OCI-LY7 (cell line): ENCODE measurements around the gene PPFIBP1. TPM values are rescaled to one million over a fixed set of nuclear protein-coding genes. Genes with fewer than 3 reads are reported as not detected.

ENCODE experiments used
- BruUV-seq: library from RNA; stranded (reverse); fragments of 400-500 nt; replicated peaks from 2 replicates; lab custom pipeline; 2021; lab: Mats Ljungman, UMichigan
- CTCF ChIA-PET: fragments of 300-600 bp; sonication (Branson Sonifier 250); formaldehyde crosslinking; loops from one replicate; lab custom pipeline; 2022; ENCODE audit warnings: antibody characterized with exemption; ENCODE audit not compliant: unreplicated experiment; lab: Charles Lee
- POLR2A ChIA-PET: fragments of 300-600 bp; sonication (Branson Sonifier 250); formaldehyde crosslinking; loops from one replicate; lab custom pipeline; 2022; ENCODE audit warnings: antibody characterized with exemption; lab: Charles Lee
- DNase-seq: peaks from one replicate; pipeline ENCODE4 v3.0.0-alpha.2; 2015; ENCODE audit warnings: low spot score
- H2AFZ ChIP-seq: fragments of 200-600 bp; sonication (generic), shearing (Covaris generic); 2 replicates; pipeline ENCODE4 v1.6.1; 2014; ENCODE audit warnings: mild to moderate bottlenecking, antibody characterized with exemption, low read length, moderate library complexity
- H3K27ac ChIP-seq: fragments of 200-600 bp; sonication (generic); 2 replicates; pipeline ENCODE4 v1.5.1; 2014; ENCODE audit warnings: mixed run types, low read depth, mild to moderate bottlenecking, moderate library complexity, low read length, inconsistent platforms; ENCODE audit not compliant: poor library complexity, severe bottlenecking
- H3K36me3 ChIP-seq: fragments of 200-600 bp; sonication (generic); 2 replicates; pipeline ENCODE4 v1.6.1; 2014; ENCODE audit warnings: mild to moderate bottlenecking, antibody characterized with exemption, low read length, moderate library complexity, mixed read lengths; ENCODE audit not compliant: insufficient read depth
- H3K4me1 ChIP-seq: fragments of 200-600 bp; sonication (generic); 2 replicates; pipeline ENCODE4 v1.5.1; 2014; ENCODE audit warnings: mild to moderate bottlenecking, low read length; ENCODE audit not compliant: insufficient read depth, poor library complexity, severe bottlenecking
- H3K4me2 ChIP-seq: fragments of 200-600 bp; sonication (generic); 2 replicates; pipeline ENCODE4 v1.6.1; 2014; ENCODE audit warnings: mild to moderate bottlenecking, low read length
- H3K4me3 ChIP-seq: fragments of 200-600 bp; sonication (generic); 2 replicates; pipeline ENCODE4 v1.5.1; 2014; ENCODE audit warnings: mild to moderate bottlenecking, low read depth, low read length; ENCODE audit not compliant: poor library complexity, severe bottlenecking
- H3K79me2 ChIP-seq: fragments of 200-600 bp; sonication (generic); 2 replicates; pipeline ENCODE4 v1.6.1; 2016; ENCODE audit warnings: low read depth, mild to moderate bottlenecking, low read length, moderate library complexity, mixed read lengths; ENCODE audit not compliant: insufficient read depth
- H3K9me2 ChIP-seq: fragments of 200-600 bp; sonication (generic); 2 replicates; pipeline ENCODE4 v1.6.1; 2016; ENCODE audit warnings: mild to moderate bottlenecking, low read length, mixed read lengths; ENCODE audit not compliant: insufficient read depth
- H3K9me3 ChIP-seq: fragments of 200-600 bp; sonication (generic); 2 replicates; pipeline ENCODE4 v1.6.1; 2014; ENCODE audit warnings: mild to moderate bottlenecking, mixed run types, low read length, mixed read lengths
- H4K20me1 ChIP-seq: fragments of 200-600 bp; sonication (generic); 2 replicates; pipeline ENCODE4 v1.6.1; 2014; ENCODE audit warnings: mild to moderate bottlenecking, antibody characterized with exemption, low read length, moderate library complexity, mixed read lengths; ENCODE audit not compliant: insufficient read depth
- EZH2phosphoT487 ChIP-seq: fragments of 200-600 bp; sonication (generic); IDR thresholded peaks from 2 replicates; pipeline ENCODE4 v1.6.1; 2018; ENCODE audit warnings: low read depth, borderline replicate concordance, mild to moderate bottlenecking, mixed run types, antibody characterized with exemption, low read length, moderate library complexity, mixed read lengths
- intact Hi-C: fragments of 100-400 bp; cut with micrococcal nuclease; formaldehyde crosslinking; loops from one replicate; pipeline ENCODE4 v1.10.0; 2022; ENCODE audit not compliant: unreplicated experiment
- total RNA-seq, 2 experiments: library from RNA; depleted of rRNA in 1 of 2; stranded (reverse); fragments of >200 nt in 1 of 2; shearing (Covaris generic) in 1 of 2; gene quantifications; 2 replicates each; pipeline ENCODE4 v1.2.3, GENCODE V29; 2014 to 2022
- TF ChIP-seq, protein P1 (sequence below): fragments of 200-600 bp; sonication (generic); conservative IDR thresholded peaks from 2 replicates; pipeline ENCODE4 v1.5.1; 2014; ENCODE audit warnings: mild to moderate bottlenecking, antibody characterized with exemption, low read length, moderate library complexity, mixed read lengths

PPFIBP1 gene
- total RNA-seq, 2 experiments from 2014 or later, result 7.3 to 14.6 TPM

GRCh38 chr12:27545665-27546064 lies 21.7 kb downstream of the PPFIBP1 start:
- H3K9me2 ChIP-seq, result no peaks in the 10 kb centered on the region
- CTCF ChIA-PET, result no interaction called here
- H3K4me3 ChIP-seq, result no peak overlapping the region
- H3K79me2 ChIP-seq, result peaks cover 4% of the 10 kb centered on the region; the same call in 1 of the 2 replicates
- POLR2A ChIA-PET, result no interaction called here
- BruUV-seq, result no TSS peak
- TF ChIP-seq, protein P1, sequence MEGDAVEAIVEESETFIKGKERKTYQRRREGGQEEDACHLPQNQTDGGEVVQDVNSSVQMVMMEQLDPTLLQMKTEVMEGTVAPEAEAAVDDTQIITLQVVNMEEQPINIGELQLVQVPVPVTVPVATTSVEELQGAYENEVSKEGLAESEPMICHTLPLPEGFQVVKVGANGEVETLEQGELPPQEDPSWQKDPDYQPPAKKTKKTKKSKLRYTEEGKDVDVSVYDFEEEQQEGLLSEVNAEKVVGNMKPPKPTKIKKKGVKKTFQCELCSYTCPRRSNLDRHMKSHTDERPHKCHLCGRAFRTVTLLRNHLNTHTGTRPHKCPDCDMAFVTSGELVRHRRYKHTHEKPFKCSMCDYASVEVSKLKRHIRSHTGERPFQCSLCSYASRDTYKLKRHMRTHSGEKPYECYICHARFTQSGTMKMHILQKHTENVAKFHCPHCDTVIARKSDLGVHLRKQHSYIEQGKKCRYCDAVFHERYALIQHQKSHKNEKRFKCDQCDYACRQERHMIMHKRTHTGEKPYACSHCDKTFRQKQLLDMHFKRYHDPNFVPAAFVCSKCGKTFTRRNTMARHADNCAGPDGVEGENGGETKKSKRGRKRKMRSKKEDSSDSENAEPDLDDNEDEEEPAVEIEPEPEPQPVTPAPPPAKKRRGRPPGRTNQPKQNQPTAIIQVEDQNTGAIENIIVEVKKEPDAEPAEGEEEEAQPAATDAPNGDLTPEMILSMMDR, result no peak
- TF ChIP-seq EZH2phosphoT487, result no peak
- no peak overlapping the region for H3K27ac ChIP-seq
- peaks cover 9% of the 10 kb centered on the region for H3K4me1 ChIP-seq
- no peaks in the 10 kb centered on the region for H3K9me3 ChIP-seq
- H2AFZ ChIP-seq, result no peak overlapping the region
- no peak overlapping the region for H3K4me2 ChIP-seq
- no peak for DNase-seq
- H4K20me1 ChIP-seq, result no peaks in the 10 kb centered on the region
- H3K36me3 ChIP-seq, result no peaks in the 10 kb centered on the region
- intact Hi-C loops, result no loop called here

GRCh38 chr12:27547592-27547991 lies 23.6 kb downstream of the PPFIBP1 start:
- Histone ChIP-seq H3K9me2 (no peaks in the 10 kb centered on the region), H3K4me3 (no peak overlapping the region), H4K20me1 (no peaks in the 10 kb centered on the region), H3K36me3 (no peaks in the 10 kb centered on the region), H3K79me2 (no peaks in the 10 kb centered on the region), H3K4me1 (no peaks in the 10 kb centered on the region), H3K9me3 (no peaks in the 10 kb centered on the region), H2AFZ (no peak overlapping the region), H3K27ac (no peak overlapping the region), H3K4me2 (no peak overlapping the region)
- BruUV-seq, result no TSS peak
- TF ChIP-seq EZH2phosphoT487, result no peak
- TF ChIP-seq, protein P1, result no peak
- no peak for DNase-seq
- ChIA-PET CTCF (no interaction called here), POLR2A (no interaction called here)
- intact Hi-C loops, result no loop called here

DNA sequence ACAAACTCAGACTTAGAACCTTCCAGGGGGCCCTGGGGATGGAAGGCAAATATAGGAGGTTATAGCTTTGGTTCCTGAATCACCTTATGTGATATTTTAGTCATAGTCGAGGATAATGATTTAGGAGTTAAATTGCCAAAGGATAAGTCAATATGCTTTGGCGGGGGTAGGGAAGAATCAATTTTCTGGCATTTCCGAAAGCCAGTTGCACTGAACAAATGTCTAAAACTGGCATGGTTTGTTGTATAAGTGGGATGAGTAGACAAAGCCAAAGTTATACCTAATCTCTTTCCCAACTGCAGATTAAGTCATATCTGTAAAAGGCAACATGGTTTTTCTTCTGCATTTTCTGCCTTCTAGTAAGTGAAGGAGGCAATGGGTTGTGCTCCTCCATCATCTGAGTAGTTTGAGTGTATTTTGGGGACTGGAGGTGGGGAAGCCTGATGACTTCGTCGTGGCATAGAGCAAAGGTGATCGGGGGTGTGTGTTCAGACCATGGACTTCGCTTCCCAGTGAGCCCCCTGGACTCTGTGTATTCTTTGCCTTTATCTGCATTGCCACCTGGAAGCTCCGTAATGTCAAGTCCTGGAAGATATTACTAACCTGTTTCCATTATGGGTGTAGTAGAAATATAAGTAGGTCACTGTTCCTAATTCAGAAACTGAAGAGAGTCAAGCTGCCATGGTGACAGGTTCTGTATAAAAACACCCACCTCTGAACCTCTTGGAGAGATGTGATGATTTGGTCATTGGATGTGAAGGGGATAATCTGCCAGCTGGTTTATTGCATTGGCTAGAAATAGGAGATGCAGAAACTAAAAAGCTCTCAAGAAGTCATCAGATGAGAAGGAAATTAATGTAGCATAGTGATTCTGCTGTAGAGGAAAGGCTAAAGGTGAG lies 24.5 kb downstream of the PPFIBP1 start:
- Histone ChIP-seq H3K27ac (no peak overlapping the region), H3K36me3 (no peaks in the 10 kb centered on the region), H3K4me1 (no peaks in the 10 kb centered on the region), H2AFZ (no peak overlapping the region), H3K9me2 (no peaks in the 10 kb centered on the region), H3K4me3 (no peak overlapping the region), H3K79me2 (no peaks in the 10 kb centered on the region), H3K9me3 (no peaks in the 10 kb centered on the region), H3K4me2 (no peak overlapping the region), H4K20me1 (no peaks in the 10 kb centered on the region)
- CTCF ChIA-PET, result no interaction called here
- intact Hi-C loops, result no loop called here
- no peak for DNase-seq
- BruUV-seq, result no TSS peak
- TF ChIP-seq, protein P1, result no peak
- TF ChIP-seq EZH2phosphoT487, result no peak
- POLR2A ChIA-PET, result no interaction called here
